Neural progenitor cell (in vitro differentiated cells): ENCODE results near the gene IBA57. TPM values are rescaled to one million over a fixed set of nuclear protein-coding genes. Genes with fewer than 3 reads are reported as not detected.

Experiments used
- DNase-seq: peaks from one replicate; pipeline ENCODE4 v3.0.0-alpha.2; 2016; ENCODE audit warnings: low spot score
- H2AFZ ChIP-seq: fragments of 200-600 bp; sonication (generic); replicated peaks from 2 replicates; pipeline ENCODE4 v1.6.1; 2016; ENCODE audit warnings: antibody characterized with exemption
- H3F3A ChIP-seq: fragments of 200-600 bp; sonication (generic); 2 replicates; pipeline ENCODE4 v1.6.1; 2016; ENCODE audit warnings: antibody characterized with exemption, low read depth
- H3K27ac ChIP-seq: fragments of 200-600 bp; sonication (generic); 2 replicates; pipeline ENCODE4 v1.5.1; 2016; ENCODE audit warnings: mild to moderate bottlenecking
- H3K27me3 ChIP-seq: fragments of 200-600 bp; sonication (generic); 2 replicates; pipeline ENCODE4 v1.6.1; 2016; ENCODE audit warnings: mild to moderate bottlenecking, moderate library complexity
- H3K36me3 ChIP-seq: fragments of 200-600 bp; sonication (generic); 2 replicates; pipeline ENCODE4 v1.5.1; 2016
- H3K4me1 ChIP-seq: fragments of 200-600 bp; sonication (generic); 2 replicates; pipeline ENCODE4 v1.6.1; 2016; ENCODE audit warnings: mixed run types
- H3K4me2 ChIP-seq: fragments of 200-600 bp; sonication (generic); 2 replicates; pipeline ENCODE4 v1.6.1; 2016
- H3K4me3 ChIP-seq: fragments of 200-600 bp; sonication (generic); 2 replicates; pipeline ENCODE4 v1.5.1; 2016
- H3K79me2 ChIP-seq: fragments of 200-600 bp; sonication (generic); 2 replicates; pipeline ENCODE4 v1.6.1; 2016; ENCODE audit warnings: low read depth
- H3K9ac ChIP-seq: fragments of 200-600 bp; sonication (generic); 2 replicates; pipeline ENCODE4 v1.6.1; 2016
- H3K9me3 ChIP-seq: fragments of 200-600 bp; sonication (generic); 2 replicates; pipeline ENCODE4 v1.5.1; 2016; ENCODE audit warnings: low read depth
- H4K20me1 ChIP-seq: fragments of 200-600 bp; sonication (generic); 2 replicates; pipeline ENCODE4 v1.6.1; 2016; ENCODE audit warnings: low read depth
- H3K27ac Mint-ChIP-seq: 3 replicates; pipeline ENCODE4 v1.8.0; 2021; ENCODE audit warnings: mixed read lengths
- H3K27me3 Mint-ChIP-seq: 2 replicates; pipeline ENCODE4 v1.8.0; 2022; ENCODE audit warnings: low read depth, mild to moderate bottlenecking, inconsistent platforms, moderate library complexity, mixed read lengths; ENCODE audit not compliant: insufficient read depth
- H3K36me3 Mint-ChIP-seq: 3 replicates; pipeline ENCODE4 v1.8.0; 2021; ENCODE audit warnings: mixed read lengths
- H3K4me1 Mint-ChIP-seq: 3 replicates; pipeline ENCODE4 v1.8.0; 2021; ENCODE audit warnings: mixed read lengths
- H3K4me3 Mint-ChIP-seq: 3 replicates; pipeline ENCODE4 v1.8.0; 2021; ENCODE audit warnings: mild to moderate bottlenecking, moderate library complexity, mixed read lengths
- H3K9me3 Mint-ChIP-seq: 3 replicates; pipeline ENCODE4 v1.8.0; 2020; ENCODE audit warnings: mixed read lengths
- CTCF ChIP-seq: fragments of 200-600 bp; sonication (generic); IDR thresholded peaks from 2 replicates; pipeline ENCODE4 v1.5.1; 2017; ENCODE audit warnings: antibody characterized with exemption, mild to moderate bottlenecking
- EZH2 ChIP-seq: fragments of 200-600 bp; sonication (generic); IDR thresholded peaks from 2 replicates; pipeline ENCODE4 v1.6.1; 2017; ENCODE audit warnings: antibody characterized with exemption, mild to moderate bottlenecking, moderate library complexity
- EZH2phosphoT487 ChIP-seq: fragments of 200-600 bp; sonication (generic); IDR thresholded peaks from 2 replicates; pipeline ENCODE4 v1.6.1; 2017; ENCODE audit warnings: antibody characterized with exemption
- total RNA-seq: library from RNA; depleted of rRNA; stranded (reverse); fragments of >200 nt; gene quantifications from 2 replicates; pipeline ENCODE4 v1.2.3, GENCODE V29; 2015; ENCODE audit warnings: low replicate concordance

Gene IBA57
- total RNA-seq, 1 donor from 2014 or later: 2.2 TPM

GRCh38 chr1:228157729-228158126, 7.9 kb upstream of the IBA57 start:
- Mint-ChIP-seq H3K9me3 (no peaks in the 10 kb centered on the region), H3K27me3 (peaks cover 10% of the 10 kb centered on the region), H3K27ac (no peak overlapping the region), H3K4me1 (peaks cover 6% of the 10 kb centered on the region), H3K4me3 (no peak overlapping the region), H3K36me3 (no peaks in the 10 kb centered on the region)
- TF ChIP-seq EZH2: no peak
- TF ChIP-seq EZH2phosphoT487: no peak
- no peak for TF ChIP-seq CTCF
- Histone ChIP-seq H3K9ac (no peak overlapping the region), H3F3A (no peaks in the 10 kb centered on the region), H3K27ac (no peak overlapping the region), H2AFZ (no peak overlapping the region), H3K4me1 (peaks cover 16% of the 10 kb centered on the region), H4K20me1 (no peaks in the 10 kb centered on the region), H3K79me2 (no peaks in the 10 kb centered on the region), H3K4me2 (no peak overlapping the region), H3K27me3 (no peaks in the 10 kb centered on the region), H3K4me3 (no peak overlapping the region), H3K36me3 (no peaks in the 10 kb centered on the region), H3K9me3 (no peaks in the 10 kb centered on the region)
- no peak for DNase-seq

- no peaks in the 10 kb centered on the region for H3K36me3 ChIP-seq
- Mint-ChIP-seq H3K4me1 (peaks cover 6% of the 10 kb centered on the region), H3K9me3 (no peaks in the 10 kb centered on the region), H3K27ac (no peak overlapping the region), H3K4me3 (no peak overlapping the region), H3K27me3 (peaks cover 10% of the 10 kb centered on the region), H3K36me3 (no peaks in the 10 kb centered on the region)
- H3K79me2 ChIP-seq: no peaks in the 10 kb centered on the region
- no peak overlapping the region for H3K27ac ChIP-seq
- DNase-seq: no peak
- H2AFZ ChIP-seq: no peak overlapping the region
- H3K4me2 ChIP-seq: no peak overlapping the region
- H4K20me1 ChIP-seq: no peaks in the 10 kb centered on the region
- peaks cover 20% of the 10 kb centered on the region for H3K4me1 ChIP-seq
- no peak overlapping the region for H3K9ac ChIP-seq
- H3K4me3 ChIP-seq: no peak overlapping the region
- TF ChIP-seq CTCF: no peak
- TF ChIP-seq EZH2phosphoT487: no peak
- no peak for TF ChIP-seq EZH2
- H3K9me3 ChIP-seq: no peaks in the 10 kb centered on the region
- no peaks in the 10 kb centered on the region for H3F3A ChIP-seq
- no peaks in the 10 kb centered on the region for H3K27me3 ChIP-seq
Measured at GRCh38 chr1:228158151-228159007, 7.2 kb upstream of the IBA57 start.

GRCh38 chr1:228159008-228159665, 6.5 kb upstream of the IBA57 start:
- no peak for TF ChIP-seq EZH2phosphoT487
- TF ChIP-seq EZH2: no peak
- TF ChIP-seq CTCF: no peak
- Histone ChIP-seq H3K9me3 (no peaks in the 10 kb centered on the region), H3K4me1 (peaks cover 20% of the 10 kb centered on the region), H3K27ac (no peak overlapping the region), H3K79me2 (no peaks in the 10 kb centered on the region), H3K4me2 (no peak overlapping the region), H3F3A (no peaks in the 10 kb centered on the region), H3K4me3 (no peak overlapping the region), H4K20me1 (no peaks in the 10 kb centered on the region), H3K9ac (no peak overlapping the region), H3K36me3 (no peaks in the 10 kb centered on the region), H2AFZ (no peak overlapping the region), H3K27me3 (no peaks in the 10 kb centered on the region)
- no peaks in the 10 kb centered on the region for H3K36me3 Mint-ChIP-seq
- DNase-seq: no peak
- no peak overlapping the region for H3K4me3 Mint-ChIP-seq
- H3K27ac Mint-ChIP-seq: no peak overlapping the region
- no peaks in the 10 kb centered on the region for H3K9me3 Mint-ChIP-seq
- peaks cover 6% of the 10 kb centered on the region for H3K4me1 Mint-ChIP-seq
- peaks cover 10% of the 10 kb centered on the region for H3K27me3 Mint-ChIP-seq
